Measurements from ENCODE around the gene MED10.
"Not testable (repeated sequence)": the region's sequence is repeated elsewhere in the genome, so short reads cannot be mapped to it uniquely, and the experiment has no call there.

The MED10 gene

GRCh38 chr5:6372251-6373080 is 5.9 kb downstream of the MED10 start:
- Histone ChIP-seq H3K9ac (ENCODE audit: insufficient read length, low read depth) (no peak overlapping the region), H3K9me3 (ENCODE audit: insufficient read depth, low read length) (peaks cover 6% of the 10 kb centered on the region; the same call in 1 of the 2 replicates), H3K36me3 (ENCODE audit: insufficient read depth, insufficient read length, low read length) (peaks cover 83% of the 10 kb centered on the region), H3K4me3 (ENCODE audit: insufficient read length, low read depth) (no peak overlapping the region), H3K4me1 (ENCODE audit: insufficient read depth, insufficient read length) (peaks cover 4% of the 10 kb centered on the region), H3K27me3 (ENCODE audit: insufficient read depth, insufficient read length) (no peaks in the 10 kb centered on the region)
- no peak for TF ChIP-seq SUZ12 (IDR thresholded peaks at IDR 0.05; ENCODE audit: extremely low read depth, insufficient read depth, insufficient read length)
- no peak for TF ChIP-seq ZNF274 (IDR thresholded peaks at IDR 0.05; ENCODE audit: low read depth, low read length)
- TF ChIP-seq YY1 (IDR thresholded peaks at IDR 0.05; ENCODE audit: insufficient read depth, insufficient read length): no peak
- no peak for DNase-seq (ENCODE audit: low read depth, low spot score)

DNA sequence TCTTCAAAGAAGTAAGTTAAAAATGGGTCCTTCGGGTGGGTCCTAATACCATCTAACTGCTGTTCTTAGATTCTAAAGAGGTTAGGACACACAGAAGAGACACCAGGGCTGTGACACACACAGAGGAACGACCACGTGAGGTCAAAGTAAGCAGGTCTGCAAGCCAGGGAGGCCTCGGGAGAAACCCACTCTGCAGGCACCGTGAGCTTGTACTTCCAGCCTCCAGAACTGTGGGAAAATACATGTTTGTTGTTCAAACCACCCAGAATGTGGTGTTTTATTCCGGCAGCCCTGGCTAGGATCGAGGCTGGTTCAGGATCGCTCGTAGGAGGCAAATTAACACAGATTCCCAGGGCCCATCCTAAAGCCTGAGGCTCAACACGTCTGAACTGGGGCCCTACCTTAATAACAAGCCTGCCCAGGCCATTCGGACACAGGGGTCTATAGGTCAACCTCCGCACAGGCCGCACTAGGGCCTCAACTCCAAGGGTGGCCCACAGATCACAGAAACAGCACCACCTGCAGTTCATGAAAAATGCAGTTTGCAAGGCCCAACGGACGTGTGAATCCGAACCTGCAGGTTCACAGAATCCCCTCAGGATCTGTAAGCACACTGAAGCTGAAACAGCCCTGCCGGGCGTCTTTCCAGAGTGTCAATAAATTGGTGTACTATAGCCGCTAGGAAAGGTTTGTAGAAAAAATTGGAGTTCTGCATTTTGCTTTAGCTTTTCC is 7.1 kb downstream of the MED10 start:
- TF ChIP-seq ZNF274 (IDR thresholded peaks at IDR 0.05; ENCODE audit: low read depth, low read length): no peak
- no peak for TF ChIP-seq SUZ12 (IDR thresholded peaks at IDR 0.05; ENCODE audit: extremely low read depth, insufficient read depth, insufficient read length)
- no peak for TF ChIP-seq YY1 (IDR thresholded peaks at IDR 0.05; ENCODE audit: insufficient read depth, insufficient read length)
- Histone ChIP-seq H3K9ac (ENCODE audit: insufficient read length, low read depth) (no peak overlapping the region), H3K27me3 (ENCODE audit: insufficient read depth, insufficient read length) (no peaks in the 10 kb centered on the region), H3K9me3 (ENCODE audit: insufficient read depth, low read length) (peaks cover 6% of the 10 kb centered on the region; the same call in 1 of the 2 replicates), H3K4me3 (ENCODE audit: insufficient read length, low read depth) (no peak overlapping the region), H3K4me1 (ENCODE audit: insufficient read depth, insufficient read length) (peaks cover 2% of the 10 kb centered on the region), H3K36me3 (ENCODE audit: insufficient read depth, insufficient read length, low read length) (peaks cover 73% of the 10 kb centered on the region)
- no peak for DNase-seq (ENCODE audit: low read depth, low spot score)

- Histone ChIP-seq H3K4me3 (ENCODE audit: insufficient read length, low read depth) (no peak overlapping the region), H3K4me1 (ENCODE audit: insufficient read depth, insufficient read length) (no peaks in the 10 kb centered on the region), H3K27me3 (ENCODE audit: insufficient read depth, insufficient read length) (no peaks in the 10 kb centered on the region), H3K9me3 (ENCODE audit: insufficient read depth, low read length) (peaks cover 6% of the 10 kb centered on the region; the same call in 1 of the 2 replicates), H3K9ac (ENCODE audit: insufficient read length, low read depth) (no peak overlapping the region), H3K36me3 (ENCODE audit: insufficient read depth, insufficient read length, low read length) (peaks cover 70% of the 10 kb centered on the region)
- no peak for TF ChIP-seq YY1 (IDR thresholded peaks at IDR 0.05; ENCODE audit: insufficient read depth, insufficient read length)
- no peak for TF ChIP-seq SUZ12 (IDR thresholded peaks at IDR 0.05; ENCODE audit: extremely low read depth, insufficient read depth, insufficient read length)
- TF ChIP-seq ZNF274 (IDR thresholded peaks at IDR 0.05; ENCODE audit: low read depth, low read length): no peak
- no peak for DNase-seq (ENCODE audit: low read depth, low spot score)
These were observed 7.8 kb downstream of the MED10 start for GRCh38 chr5:6370580-6370979.

DNA sequence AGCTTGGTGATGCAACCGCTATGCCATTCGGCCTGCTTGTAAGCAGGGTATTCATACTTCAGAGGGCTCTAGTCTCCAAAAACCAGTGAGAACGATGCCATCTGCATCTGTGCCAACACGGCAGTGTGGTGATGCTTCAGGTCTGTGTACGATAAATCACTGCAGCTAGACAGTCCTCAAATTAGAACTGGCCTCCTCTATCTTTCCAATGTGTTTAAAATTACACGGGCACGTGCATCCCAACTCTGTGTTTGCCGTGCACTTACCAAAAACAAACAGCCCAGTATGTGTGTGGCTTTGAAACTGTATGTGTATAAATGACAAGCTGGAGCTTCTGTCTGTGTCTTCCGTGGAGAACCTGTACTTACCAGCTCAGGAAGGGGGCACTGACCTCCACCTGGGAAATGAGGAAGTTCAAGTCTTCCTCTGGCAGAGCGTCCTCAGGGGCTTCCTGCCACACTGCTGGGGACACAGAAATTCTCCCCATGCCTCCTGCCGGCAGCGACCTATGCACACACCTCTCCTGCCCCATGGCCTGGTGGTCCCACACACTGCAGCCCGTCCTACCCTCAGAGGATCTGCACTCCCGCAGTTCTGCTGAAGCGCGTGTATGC is 12.3 kb downstream of the MED10 start:
- Histone ChIP-seq H3K36me3 (ENCODE audit: insufficient read depth, insufficient read length, low read length) (peaks cover 27% of the 10 kb centered on the region), H3K9ac (ENCODE audit: insufficient read length, low read depth) (no peak overlapping the region), H3K4me3 (ENCODE audit: insufficient read length, low read depth) (no peak overlapping the region), H3K4me1 (ENCODE audit: insufficient read depth, insufficient read length) (no peaks in the 10 kb centered on the region), H3K27me3 (ENCODE audit: insufficient read depth, insufficient read length) (no peaks in the 10 kb centered on the region), H3K9me3 (ENCODE audit: insufficient read depth, low read length) (no peaks in the 10 kb centered on the region)
- TF ChIP-seq ZNF274 (IDR thresholded peaks at IDR 0.05; ENCODE audit: low read depth, low read length) (no peak), SUZ12 (IDR thresholded peaks at IDR 0.05; ENCODE audit: extremely low read depth, insufficient read depth, insufficient read length) (no peak), YY1 (IDR thresholded peaks at IDR 0.05; ENCODE audit: insufficient read depth, insufficient read length) (no peak)
- DNase-seq (ENCODE audit: low read depth, low spot score): no peak

- H3K4me3 ChIP-seq (ENCODE audit: insufficient read length, low read depth): no peak overlapping the region
- peaks cover 1% of the 10 kb centered on the region for H3K4me1 ChIP-seq (ENCODE audit: insufficient read depth, insufficient read length)
- no peaks in the 10 kb centered on the region for H3K27me3 ChIP-seq (ENCODE audit: insufficient read depth, insufficient read length)
- no peak overlapping the region for H3K9ac ChIP-seq (ENCODE audit: insufficient read length, low read depth)
- H3K9me3 ChIP-seq (ENCODE audit: insufficient read depth, low read length): no peaks in the 10 kb centered on the region
- peaks cover 19% of the 10 kb centered on the region for H3K36me3 ChIP-seq (ENCODE audit: insufficient read depth, insufficient read length, low read length)
- no peak for TF ChIP-seq YY1 (IDR thresholded peaks at IDR 0.05; ENCODE audit: insufficient read depth, insufficient read length)
- TF ChIP-seq ZNF274 (IDR thresholded peaks at IDR 0.05; ENCODE audit: low read depth, low read length): no peak
- TF ChIP-seq SUZ12 (IDR thresholded peaks at IDR 0.05; ENCODE audit: extremely low read depth, insufficient read depth, insufficient read length): no peak
- no peak for DNase-seq (ENCODE audit: low read depth, low spot score)
These were observed 13.0 kb downstream of the MED10 start for GRCh38 chr5:6365142-6365976.

DNA sequence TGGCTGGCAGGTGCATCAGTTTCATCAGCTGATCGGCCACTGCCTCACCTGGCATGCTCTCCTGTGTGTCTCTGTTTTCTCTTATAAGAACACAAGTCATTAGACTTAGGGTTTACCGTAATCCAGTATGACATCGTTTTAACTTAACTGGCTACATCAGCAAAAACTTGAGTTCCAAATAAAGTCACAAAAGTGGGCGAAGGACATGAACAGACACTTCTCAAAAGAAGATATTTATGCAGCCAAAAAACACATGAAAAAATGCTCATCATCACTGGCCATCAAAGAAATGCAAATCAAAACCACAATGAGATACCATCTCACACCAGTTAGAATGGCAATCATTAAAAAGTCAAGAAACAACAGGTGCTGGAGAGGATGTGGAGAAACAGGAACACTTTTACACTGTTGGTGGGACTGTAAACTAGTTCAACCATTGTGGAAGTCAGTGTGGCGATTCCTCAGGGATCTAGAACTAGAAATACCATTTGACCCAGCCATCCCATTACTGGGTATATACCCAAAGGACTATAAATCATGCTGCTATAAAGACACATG is 14.8 kb downstream of the MED10 start:
- H3K4me3 ChIP-seq (ENCODE audit: insufficient read length, low read depth); H3K9ac ChIP-seq (ENCODE audit: insufficient read length, low read depth); H3K4me1 ChIP-seq (ENCODE audit: insufficient read depth, insufficient read length); H3K36me3 ChIP-seq (ENCODE audit: insufficient read depth, insufficient read length, low read length); H3K9me3 ChIP-seq (ENCODE audit: insufficient read depth, low read length); DNase-seq (ENCODE audit: low read depth, low spot score); H3K27me3 ChIP-seq (ENCODE audit: insufficient read depth, insufficient read length): not testable (repeated sequence)

Measured in NT2/D1 (cell line).